Stimulated activated CD8-positive, alpha-beta memory T cell treated with anti-CD3 and anti-CD28 coated beads, Interleukin-12 subunit alpha, Interleukin-12 subunit beta, amount 100 ng/mL, for 24 hours (primary cell): ENCODE results near the gene EEF2.

Experiments used
- DNase-seq: peaks from one replicate; pipeline ENCODE4 v3.0.0-alpha.2; 2020; ENCODE audit errors: extremely low read depth

EEF2 gene

DNA sequence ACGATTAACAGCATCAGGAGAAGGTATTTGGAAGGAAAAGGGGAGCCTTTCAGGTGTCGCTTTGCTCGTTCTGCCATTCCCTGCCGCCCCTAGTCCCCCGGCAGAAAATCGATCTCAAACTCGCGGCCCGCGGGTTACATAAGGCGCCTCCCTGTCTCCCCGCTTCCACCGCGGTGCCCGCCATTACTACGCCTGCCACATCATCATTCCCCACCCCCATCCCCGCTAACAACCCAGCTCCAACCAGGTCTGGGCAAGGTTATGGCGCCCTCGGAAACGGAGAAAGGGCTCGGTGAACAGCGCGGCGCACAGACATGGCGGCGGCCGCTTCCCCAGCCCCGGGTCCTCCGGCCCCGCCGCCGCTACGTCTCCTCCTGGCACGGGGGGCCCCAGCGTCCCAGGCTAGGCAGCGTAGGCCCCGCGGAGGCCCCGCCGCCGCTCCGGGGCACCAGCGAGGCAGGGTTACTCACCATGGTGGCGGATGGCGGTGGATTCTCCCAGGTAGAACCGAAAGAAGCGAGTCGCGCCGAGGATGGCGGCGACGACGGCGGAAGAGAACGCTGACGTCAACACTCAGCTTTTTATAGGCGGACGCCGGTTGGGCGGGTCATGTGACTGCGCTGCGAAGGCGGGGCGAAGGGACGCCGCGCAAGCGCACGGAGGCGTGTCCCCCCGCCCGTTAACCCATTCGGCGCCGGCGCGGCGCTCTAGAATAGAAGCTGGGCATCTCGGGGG lies at the start of gene EEF2:
Gene EEF2, minus strand, starts transcription at position 556 of the 735 bp plus-strand sequence. Its CDS starts 83 bp downstream, at position 473.
- peak; percentile 70 for DNase-seq

DNA sequence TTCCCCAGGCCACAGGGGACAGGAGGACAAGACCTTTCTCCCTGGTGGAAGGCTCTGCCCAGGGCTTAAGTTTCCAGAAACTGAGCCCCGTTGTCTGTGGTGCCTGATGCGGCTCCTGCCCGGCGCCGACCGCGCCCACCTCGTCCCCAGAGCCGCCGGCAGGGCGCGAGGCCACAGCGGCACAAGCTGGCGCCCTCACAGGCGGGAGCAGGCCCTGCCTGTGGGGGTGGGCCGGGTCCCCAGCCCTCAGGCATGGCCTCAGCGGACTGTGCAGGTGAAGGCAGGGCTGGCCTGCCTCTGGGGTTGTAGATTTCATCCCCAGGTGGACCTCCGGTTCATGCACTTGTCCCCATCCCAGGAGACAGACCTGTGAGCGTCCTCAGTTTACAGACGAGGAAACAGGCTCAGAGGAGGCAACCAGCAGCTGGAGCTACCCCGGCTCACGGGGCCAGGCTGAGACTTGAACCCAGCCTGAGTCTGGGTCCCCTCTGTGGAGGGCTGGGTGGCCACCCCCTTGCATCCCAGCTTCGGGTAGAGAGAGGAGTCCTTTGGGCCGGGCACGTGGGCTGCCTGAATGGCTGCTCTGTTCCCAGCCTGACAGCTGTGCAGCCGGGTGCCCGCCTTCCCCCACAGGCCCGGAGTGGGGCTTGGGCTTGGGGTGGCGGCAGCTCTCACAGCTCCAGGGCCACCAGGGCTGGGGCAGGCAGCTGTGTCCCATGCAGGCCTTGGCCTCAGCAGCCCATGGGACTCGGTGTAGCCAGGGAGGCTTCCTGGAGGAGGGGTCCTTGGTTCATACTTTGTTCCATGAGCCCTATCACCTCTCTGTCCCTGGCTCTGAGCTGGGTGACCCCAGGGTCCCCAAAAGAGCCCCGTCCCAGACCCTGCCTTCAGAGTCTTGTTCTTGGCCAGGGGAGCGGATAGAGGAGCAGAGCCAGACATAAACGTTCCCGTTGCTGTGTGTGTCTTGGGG lies 49.1 kb upstream of the EEF2 start:
- DNase-seq, result no peak

DNA sequence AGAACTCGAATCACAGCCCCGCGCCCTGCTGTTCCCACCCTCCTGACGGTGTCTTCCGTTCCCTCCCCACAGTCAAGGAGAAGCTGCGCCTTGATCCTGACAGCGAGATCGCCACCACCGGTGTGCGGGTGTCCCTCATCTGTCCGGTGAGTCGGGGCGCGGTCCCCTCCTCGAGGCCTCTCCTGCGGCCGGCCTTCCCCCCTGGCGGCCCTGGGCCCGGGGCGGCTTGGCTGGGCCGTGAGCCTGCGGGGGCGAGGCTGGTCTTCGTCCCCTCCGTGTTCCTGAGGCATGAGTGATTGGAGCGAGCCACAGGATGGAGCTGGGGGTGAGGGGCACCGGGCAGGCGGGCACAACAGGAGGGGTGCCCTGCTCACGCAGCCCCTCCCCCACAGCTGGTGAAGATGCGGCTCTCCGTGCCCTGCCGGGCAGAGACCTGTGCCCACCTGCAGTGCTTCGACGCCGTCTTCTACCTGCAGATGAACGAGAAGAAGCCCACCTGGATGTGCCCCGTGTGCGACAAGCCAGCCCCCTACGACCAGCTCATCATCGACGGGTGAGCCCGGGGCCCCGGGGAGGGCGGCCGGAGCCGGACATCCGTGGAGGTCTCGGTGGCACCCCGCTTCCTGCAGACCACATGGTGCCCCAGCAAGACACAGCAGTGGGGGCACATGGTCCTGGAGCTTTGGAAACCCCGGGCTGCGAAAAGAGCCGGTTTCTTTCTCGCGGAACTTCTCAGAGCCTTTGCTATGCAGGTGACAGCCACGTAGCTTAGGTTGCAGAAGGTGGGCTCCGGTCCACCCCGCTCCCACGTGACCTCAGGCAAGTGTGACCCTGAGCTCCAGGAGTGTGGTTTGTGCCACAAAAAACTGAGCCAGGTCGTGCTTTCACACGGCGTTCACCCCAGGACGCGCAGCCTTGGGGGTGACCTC lies 48.0 kb upstream of the EEF2 start:
- no peak for DNase-seq

DNA sequence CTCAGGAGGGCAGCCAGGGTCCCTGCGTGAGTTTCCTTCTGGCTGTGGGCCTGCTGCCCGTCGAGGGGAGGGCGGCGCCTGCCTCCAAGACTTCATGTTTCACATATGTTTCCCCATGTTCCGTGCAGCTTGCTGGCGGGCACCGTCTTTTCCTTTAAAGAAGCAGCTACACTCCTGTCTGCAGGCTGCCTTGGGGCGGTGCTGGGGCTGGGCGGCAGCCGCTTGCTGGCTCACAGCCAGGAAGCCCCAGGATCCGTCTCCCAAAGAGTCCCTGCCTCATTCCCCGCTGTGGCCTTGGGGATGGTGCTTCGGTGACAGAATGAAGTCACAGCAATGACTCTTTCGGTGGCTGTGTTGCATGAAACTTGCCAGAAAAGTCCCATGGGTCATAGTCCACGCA lies 47.2 kb upstream of the EEF2 start:
- DNase-seq, result no peak

DNA sequence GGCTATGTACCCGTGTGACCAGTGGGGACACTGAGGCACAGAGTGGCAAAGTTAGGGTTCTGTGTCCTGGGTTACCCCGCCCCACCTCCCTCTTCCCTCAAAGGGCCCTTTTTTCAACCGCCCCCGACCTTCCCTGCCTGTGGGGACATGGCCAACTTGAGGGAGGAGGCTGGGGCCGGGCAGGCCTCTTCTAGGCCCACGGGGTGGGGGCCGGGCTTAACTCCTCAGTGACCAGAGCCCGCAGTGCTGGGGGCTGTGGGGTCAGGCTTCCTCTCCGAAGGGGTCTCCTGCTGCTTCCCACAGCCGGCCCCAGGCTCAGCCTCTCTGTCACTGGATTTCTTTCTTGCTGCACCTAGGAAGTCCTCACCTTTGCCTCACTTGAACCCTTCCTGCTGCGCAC lies 46.2 kb upstream of the EEF2 start:
- DNase-seq, result no peak

DNA sequence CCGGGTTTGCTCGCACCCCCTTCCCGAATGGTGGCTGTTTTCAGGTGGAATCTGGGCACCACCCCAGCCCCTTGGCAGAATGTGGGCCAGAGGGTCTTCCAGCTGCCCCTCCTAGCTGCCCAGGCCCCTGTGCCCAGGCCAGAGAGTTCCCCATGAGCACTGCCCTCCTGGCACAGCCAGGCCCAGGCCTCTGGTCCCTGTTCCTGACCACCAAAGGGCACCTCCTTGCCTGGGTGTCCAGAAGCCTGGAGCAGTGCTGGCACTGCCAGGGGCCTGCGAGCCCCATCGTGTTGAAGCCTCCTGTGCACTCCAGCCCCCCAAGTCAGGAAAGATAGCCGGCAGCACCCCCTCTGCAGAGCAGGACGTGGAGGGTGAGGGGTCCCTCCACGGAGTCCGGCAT lies 45.7 kb upstream of the EEF2 start:
- DNase-seq, result no peak

DNA sequence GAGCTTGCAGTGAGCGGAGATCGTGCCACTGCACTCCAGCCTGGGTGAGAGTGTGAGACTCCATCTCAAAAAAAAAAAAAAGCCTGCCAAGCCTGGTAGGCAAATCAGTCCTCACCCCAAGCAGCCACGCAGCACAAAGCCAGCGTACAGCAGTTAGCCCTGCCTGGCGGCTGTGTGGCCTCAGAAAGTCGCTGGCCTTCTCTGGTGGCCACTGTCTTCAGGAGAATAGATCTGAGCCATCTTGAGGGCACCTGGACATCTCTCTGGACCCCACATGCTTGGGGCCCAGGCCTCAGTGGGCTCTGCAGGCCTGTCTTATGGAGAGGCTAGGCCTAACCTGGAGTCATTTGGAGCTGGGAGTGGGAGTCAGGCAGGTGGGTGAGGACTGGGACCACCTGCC lies 45.3 kb upstream of the EEF2 start:
- no peak for DNase-seq

DNA sequence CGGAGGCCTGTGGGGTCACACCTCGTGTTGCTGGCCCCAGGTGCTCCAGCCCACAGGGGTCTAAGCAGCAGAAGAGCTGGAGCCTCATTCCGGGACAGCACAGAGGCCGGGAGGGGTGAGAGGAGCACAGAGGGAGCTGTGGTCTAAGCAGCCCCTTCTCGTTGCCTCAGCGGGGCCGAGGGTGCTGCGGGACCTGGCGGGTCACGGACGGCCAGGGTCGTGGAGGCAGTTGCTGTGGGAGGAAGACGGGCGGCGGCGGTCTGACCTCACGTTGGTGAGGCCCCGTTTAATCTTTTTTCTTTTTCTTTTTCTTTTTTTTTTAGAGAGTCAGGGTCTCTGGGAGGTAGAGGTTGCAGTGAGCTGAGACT lies 44.0 kb upstream of the EEF2 start:
- no peak for DNase-seq

DNA sequence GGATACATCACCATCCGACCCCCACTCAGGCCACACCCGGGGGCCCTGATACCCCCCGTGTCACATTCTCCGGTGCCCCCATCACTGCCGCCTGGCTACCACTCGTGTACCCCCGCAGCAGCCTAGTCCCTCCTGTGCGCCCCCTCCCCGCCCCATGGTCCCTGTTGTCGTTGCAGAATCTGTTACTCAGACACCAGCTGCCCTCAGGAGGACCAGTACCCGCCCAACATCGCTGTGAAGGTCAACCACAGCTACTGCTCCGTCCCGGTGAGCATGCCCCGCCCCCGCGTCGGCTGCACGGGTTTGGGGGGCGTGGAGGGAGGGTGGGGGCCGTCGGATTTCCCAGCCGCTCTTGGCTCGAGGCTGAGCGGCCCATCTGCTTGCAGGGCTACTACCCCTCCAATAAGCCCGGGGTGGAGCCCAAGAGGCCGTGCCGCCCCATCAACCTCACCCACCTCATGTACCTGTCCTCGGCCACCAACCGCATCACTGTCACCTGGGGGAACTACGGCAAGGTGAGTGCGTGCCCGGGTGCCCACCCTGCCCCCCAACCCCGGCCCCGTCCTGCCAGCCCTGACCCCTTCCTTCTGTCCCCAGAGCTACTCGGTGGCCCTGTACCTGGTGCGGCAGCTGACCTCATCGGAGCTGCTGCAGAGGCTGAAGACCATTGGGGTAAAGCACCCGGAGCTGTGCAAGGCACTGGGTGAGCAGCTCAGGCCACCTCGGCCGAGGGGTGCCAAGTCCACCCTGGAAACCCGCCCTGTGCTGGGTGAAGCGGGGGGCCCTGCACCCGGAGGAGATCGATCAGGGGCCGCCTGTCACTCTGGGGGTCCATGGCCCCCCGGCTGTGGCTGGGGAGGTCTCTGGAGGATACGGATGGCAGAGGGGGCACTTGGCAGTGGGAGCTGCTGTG lies 43.3 kb upstream of the EEF2 start:
- no peak for DNase-seq

DNA sequence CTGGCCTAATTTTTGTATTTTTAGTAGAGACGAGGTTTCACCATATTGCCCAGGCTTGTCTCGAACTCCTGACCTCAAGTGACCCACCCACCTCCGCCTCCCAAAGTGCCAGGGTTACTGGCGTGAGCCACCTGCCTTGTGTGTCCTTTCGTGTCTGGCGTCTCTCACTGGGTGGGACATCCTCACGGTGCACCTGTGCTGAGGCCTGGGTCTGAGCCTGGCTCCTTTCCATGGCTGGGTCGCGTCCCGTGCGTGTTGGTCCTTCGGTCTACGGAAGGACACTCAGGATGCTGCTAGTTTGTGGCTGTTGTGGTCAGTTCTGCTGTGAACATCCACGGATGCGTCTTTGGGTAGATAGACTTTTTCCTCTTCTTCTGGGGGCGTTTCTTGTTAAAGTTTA lies 41.9 kb upstream of the EEF2 start:
- DNase-seq, result no peak

DNA sequence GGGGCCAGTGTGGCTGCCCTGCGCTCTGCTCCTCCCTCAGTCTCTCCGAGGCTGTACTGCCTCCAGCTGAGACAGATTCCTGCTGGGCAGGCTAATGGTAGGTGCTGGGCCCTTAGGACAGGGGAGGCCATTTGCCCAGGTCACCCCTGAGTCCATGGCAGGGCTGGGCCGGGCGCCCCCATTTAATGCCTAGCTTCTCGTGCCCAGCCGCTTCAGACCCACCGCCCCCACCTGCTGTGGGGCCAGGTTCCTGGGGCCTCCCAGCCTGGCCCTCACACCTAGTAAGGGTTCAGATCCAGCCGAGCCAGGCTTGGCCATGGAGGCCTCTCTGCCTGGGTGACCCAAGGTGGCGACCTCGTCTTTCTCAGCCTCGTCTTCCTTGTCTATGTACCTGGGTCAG lies 40.1 kb upstream of the EEF2 start:
- no peak for DNase-seq

DNA sequence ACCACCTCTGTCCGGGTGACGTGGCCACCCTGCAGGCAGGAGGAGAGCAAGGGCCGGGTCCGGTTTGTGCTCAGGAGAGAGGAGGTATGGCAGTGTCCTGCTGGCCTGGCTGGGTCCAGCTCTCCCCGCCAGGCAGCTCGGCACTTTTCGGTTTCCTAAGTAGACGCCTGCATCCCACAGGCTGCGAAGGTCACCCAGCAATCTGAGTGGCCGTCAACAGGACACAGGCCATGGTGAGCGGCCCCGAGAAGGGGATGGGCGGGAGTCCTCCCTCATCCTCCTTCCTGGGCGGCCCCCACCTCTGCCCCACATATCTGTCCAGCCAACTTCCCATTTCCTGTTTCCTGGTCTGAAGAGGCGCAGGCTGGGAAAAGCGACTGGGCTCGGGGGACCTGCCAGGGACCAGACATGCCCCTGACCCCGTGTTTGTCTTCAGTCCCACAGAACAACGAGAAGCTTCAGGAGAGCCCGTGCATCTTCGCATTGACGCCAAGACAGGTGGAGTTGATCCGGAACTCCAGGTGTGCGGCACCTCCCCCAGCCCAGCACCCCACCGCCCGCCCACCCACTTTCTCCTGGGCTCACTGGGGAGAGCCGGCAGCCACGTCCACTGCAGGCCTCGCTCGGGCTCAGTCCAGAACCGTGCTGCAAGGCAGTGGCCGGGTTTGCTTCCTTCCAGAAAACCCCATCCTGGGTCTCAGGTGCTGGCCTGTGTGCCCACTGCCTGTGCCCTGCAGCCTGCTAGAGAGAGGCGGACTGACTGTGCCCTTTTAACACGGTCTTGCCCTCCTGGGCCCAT lies 38.5 kb upstream of the EEF2 start:
- DNase-seq, result no peak

DNA sequence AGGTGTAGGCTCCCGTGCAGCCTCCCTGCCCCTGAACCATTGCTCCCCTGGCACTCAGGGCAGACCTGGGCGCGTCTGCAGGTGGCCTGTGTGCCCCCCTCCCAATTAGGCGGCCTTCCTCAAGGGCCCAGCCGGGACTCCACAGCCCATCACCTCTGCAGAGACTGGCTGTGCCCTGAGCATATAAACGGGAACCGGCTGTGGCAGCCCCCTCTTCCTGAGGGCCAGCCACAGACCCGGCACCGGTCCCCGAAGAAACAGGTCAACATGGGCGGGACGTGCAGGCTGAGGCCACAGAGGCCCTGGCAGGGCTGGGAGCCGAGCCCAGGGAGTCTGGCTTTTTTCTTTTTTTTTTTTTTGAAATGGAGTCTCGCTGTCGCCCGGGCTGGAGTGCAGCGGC lies 34.3 kb upstream of the EEF2 start:
- DNase-seq, result no peak

DNA sequence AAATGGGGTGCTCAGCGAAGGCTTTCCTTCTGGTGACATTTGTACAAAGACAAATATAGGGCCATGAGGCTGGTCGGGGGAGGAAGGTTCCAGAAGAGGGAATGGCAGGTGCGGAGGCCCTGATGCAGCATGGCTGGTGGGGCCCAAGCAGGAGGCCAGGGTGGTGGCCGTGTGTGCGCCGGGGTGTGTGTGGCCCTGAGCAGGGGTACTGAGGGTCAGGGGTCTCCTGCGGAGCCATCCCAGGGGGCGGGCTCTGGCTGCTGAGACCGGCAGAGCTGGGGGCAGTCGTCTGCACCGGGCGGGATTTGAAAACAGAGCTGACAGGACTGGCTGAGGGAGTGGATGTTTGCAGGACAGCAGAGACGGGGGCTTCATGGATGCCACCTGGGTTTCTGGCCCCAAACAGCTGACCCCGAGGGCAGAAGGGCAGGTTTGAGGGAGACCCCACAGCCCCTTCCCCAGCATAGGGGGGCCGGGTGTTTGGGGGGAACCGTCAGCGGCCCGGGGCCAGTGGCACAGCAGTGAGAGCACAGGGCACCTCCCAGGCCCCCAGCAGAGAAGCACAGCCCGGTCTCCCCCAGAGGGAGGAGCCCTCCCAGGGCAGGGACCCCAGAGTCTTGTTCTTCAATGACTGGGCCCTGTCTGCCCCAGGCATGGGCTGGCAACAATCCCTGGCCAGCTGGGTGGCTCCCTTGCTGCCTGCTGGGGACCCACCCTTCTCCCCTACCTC lies 33.7 kb upstream of the EEF2 start:
- DNase-seq, result no peak

DNA sequence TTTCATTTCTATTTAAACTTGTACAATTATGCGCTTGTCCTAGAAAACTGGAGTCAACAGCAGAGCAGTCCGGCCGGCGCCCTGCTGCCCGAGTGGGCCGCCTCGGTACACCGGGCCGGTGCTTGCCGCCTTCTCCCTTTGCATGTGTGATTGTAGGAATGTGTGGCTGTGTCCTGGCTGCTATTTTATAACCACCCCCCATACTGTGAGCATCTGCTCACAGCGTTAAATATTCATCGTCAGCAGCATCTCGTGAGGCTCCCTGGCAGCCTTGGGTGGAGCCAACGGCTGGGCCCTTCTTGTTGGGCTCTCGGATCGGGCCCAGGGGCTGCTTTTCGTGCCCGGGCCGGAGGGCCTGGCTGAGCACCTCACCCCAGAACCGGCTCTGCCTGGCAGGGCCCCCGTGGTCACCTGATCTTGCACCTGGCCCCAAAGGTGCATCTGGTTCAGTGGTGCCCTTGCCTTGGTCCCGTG lies 32.9 kb upstream of the EEF2 start:
- no peak for DNase-seq

DNA sequence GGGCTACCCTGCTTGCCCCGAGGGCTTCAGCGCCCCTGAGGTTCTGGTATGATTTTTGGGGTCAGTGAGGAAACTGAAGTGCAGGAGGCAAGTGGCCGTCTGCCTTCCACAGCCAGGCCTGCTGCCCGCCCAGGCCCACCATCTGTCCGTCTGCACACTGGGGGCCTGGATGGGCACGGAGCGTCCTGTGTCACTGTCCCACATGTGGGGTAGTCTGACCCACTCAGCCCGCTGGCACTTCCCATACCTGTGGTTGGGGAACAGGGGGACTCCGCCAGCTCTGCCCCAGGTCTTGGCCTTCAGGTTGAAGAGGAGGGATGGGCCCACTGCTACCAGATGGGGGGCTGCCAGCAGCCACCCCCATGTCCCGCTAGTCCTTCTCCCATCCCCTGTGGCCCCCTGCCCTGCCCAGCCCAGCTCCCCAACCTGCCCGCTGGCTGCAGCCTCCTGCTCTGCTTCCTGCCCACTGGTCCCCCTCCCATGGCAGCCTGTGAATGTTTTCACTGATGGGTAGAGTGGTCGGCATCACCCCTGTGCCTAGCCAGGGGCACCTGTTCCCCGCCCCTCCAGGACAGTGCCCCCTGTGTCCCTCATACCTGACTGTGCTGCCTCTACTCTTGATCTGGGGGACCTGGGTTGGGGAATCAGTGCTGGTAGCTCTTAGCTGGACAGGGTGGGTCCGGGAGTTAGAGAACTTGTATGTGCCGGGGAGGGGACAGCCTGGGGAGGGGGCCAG lies 31.8 kb upstream of the EEF2 start:
- DNase-seq, result no peak

DNA sequence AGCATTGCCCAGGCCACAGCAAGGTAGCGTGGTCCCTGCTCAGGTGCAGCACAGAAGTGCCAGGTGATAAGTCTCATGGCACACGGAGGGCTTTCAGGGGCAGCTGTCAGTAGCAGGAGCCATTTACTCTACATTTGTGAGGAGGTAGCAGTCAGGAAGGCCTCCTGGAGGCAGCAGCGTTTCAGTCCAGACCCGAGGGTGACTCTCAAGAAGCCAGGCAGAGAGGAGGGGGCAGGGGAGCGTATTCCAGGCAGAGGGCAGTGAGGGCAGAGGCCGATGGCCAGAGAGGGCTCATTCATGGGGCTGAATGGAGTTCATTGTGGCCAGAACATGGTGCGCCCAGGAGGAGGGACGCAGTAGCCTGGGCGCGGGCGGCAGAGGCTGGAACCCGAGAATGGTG lies 31.2 kb upstream of the EEF2 start:
- DNase-seq, result no peak

DNA sequence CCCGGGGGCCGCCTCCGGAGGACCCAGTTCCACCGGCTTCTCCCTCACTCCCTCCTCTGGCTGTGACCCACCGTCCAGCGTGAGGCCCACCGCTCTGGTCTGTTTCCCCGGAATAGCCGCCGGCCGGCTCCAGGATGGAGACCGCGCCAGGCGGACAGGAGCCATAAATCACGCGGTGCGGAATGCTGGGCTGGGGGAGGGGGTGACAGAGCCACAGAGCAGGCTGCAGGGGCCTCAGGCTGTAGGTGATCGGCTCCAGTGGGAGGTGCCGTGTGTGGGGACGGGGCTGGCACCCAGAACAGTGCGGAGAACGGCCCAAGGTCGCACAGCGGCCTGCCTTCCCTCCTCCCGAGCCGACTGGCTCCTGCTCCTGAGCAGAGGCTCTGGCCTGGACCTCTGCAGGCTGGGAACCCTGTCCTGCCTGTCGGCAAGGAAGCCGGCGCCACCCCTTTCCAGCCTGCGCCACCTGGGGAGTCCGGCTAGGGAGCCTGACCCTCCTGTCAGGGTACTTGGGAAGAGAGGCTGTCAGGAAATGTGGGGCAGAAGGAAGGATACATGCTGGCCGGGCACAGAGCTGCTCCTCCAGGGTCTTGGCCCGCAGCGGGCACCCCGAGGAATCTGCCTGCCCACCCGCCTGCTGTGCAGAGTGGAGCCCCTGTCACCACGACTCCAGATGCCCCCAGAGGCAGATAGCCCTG lies 30.6 kb upstream of the EEF2 start:
- no peak for DNase-seq
